ENCODE data around the gene LXN. TPM values are rescaled to one million over a fixed set of nuclear protein-coding genes. Genes with fewer than 3 reads are reported as not detected.

LXN gene
- total and polyA plus RNA-seq, 5 experiments from 2014 or later = 5.1 to 12.8 (median 8.0) TPM

GRCh38 chr3:158663246-158663645, 9.2 kb downstream of the LXN start:
- Mint-ChIP-seq H3K4me1 (peaks cover 0 to 8% (median 2%) of the 10 kb centered on the region in 4 donors), H3K4me3 (no peak overlapping the region), H3K27me3 (no peaks in the 10 kb centered on the region), H3K9me3 (no peaks in the 10 kb centered on the region), H3K36me3 (peaks cover 0 to 80% (median 21%) of the 10 kb centered on the region in 3 donors), H3K27ac (no peak overlapping the region)
- ATAC-seq = no peak
- POLR2A ChIA-PET = no interaction called here
- no peak for DNase-seq

GRCh38 chr3:158660711-158661110, 11.7 kb downstream of the LXN start:
- H3K9me3 Mint-ChIP-seq = no peaks in the 10 kb centered on the region
- H3K27me3 Mint-ChIP-seq = no peaks in the 10 kb centered on the region
- H3K4me3 Mint-ChIP-seq = no peak overlapping the region
- peaks cover 0 to 79% (median 16%) of the 10 kb centered on the region in 3 donors for H3K36me3 Mint-ChIP-seq
- POLR2A ChIA-PET = no interaction called here
- ATAC-seq (no peak), DNase-seq (no peak)
- peaks cover 0 to 11% (median 2%) of the 10 kb centered on the region in 4 donors for H3K4me1 Mint-ChIP-seq
- H3K27ac Mint-ChIP-seq = no peak overlapping the region

- H3K9me3 Mint-ChIP-seq = no peaks in the 10 kb centered on the region
- H3K27me3 Mint-ChIP-seq = no peaks in the 10 kb centered on the region
- DNase-seq (peak in 9 of 10 donors; percentile 6 to 63 (median 40)), ATAC-seq (peak; percentile 67 to 72)
- no peak overlapping the region for H3K4me3 Mint-ChIP-seq
- H3K27ac Mint-ChIP-seq = peak overlapping the region in 4 of 10 donors; percentile 14 to 88 (median 44)
- peaks cover 0 to 9% (median 2%) of the 10 kb centered on the region in 4 donors for H3K4me1 Mint-ChIP-seq
- POLR2A ChIA-PET = interaction anchor here (1.1 kb wide), 1 partner anchor 15 kb away, joined by 4 read pairs; the partner anchor contains the start of gene GFM1
- peaks cover 0 to 75% (median 13%) of the 10 kb centered on the region in 3 donors for H3K36me3 Mint-ChIP-seq
These were observed 12.8 kb downstream of the LXN start for GRCh38 chr3:158659454-158660237.

DNA sequence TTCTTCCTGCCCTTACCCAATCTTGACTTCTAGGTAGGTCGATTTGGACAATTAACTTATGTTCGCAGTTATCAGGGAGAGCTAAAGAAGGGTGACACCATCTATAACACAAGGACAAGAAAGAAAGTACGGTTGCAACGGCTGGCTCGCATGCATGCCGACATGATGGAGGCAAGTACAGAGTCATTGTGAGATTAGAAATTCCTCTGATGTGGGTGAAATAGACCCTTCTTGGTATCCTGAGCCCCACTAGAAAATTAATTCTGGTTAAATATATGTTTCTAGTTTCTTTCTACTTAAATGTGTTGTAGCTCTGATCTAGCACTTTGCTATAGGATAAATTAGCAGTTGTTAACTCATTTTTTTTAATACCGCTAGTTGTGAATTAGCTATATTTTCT, 13.6 kb downstream of the LXN start:
- H3K4me1 Mint-ChIP-seq = peaks cover 0 to 7% (median 2%) of the 10 kb centered on the region in 4 donors
- H3K9me3 Mint-ChIP-seq = no peaks in the 10 kb centered on the region
- DNase-seq = no peak
- ATAC-seq = no peak
- no peak overlapping the region for H3K27ac Mint-ChIP-seq
- POLR2A ChIA-PET = interaction anchor here (1.1 kb wide), 1 partner anchor 14 kb away, joined by 4 read pairs; the partner anchor contains the start of gene GFM1
- no peaks in the 10 kb centered on the region for H3K27me3 Mint-ChIP-seq
- H3K4me3 Mint-ChIP-seq = no peak overlapping the region
- peaks cover 0 to 75% (median 11%) of the 10 kb centered on the region in 3 donors for H3K36me3 Mint-ChIP-seq

DNA sequence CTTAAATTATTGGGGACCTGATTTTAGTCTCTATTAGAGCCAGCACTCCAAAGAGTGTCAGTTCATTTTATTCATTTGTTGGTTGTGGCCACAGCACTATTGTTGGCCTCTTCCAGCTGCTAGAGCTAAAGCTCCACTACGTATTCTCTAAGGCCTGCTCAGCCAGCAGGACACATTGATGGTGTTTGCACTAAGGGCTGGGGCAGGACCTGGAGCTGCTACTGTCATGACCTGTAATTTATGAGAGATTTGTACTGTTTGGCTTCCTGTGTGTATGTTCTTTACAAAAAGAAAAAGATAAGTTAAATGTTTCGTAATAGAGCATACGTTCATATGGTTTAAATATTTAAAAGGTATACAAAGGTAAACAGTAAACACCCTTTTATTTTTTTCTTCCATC, 20.0 kb downstream of the LXN start:
- Mint-ChIP-seq H3K27me3 (no peaks in the 10 kb centered on the region), H3K36me3 (peaks cover 7 to 87% (median 14%) of the 10 kb centered on the region in 3 donors), H3K27ac (no peak overlapping the region), H3K4me3 (no peak overlapping the region), H3K9me3 (no peaks in the 10 kb centered on the region), H3K4me1 (peaks cover 6 to 17% (median 11%) of the 10 kb centered on the region in 4 donors)
- ATAC-seq (no peak), DNase-seq (no peak)
- POLR2A ChIA-PET = no interaction called here

DNA sequence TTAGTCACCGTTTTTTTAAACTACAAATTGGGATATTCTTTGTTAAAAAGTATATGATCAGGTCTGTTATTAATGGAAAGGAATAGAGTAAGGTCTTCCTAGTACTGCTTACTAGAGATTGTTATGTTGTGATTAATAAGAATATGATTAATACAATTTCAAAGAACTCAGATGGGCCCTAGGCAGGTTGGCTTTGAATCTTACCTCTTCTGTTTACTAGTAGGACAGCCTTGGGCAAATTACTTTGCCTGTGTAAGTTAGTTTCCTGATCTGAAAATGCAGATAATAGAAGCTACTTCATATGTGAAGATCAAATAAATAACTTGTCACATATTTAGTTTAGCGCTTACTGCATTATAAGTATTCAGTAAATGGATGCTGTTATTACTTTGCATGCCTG, 21.3 kb downstream of the LXN start:
- Mint-ChIP-seq H3K4me3 (no peak overlapping the region), H3K9me3 (no peaks in the 10 kb centered on the region), H3K36me3 (peaks cover 7 to 90% (median 14%) of the 10 kb centered on the region in 3 donors), H3K27me3 (no peaks in the 10 kb centered on the region), H3K27ac (no peak overlapping the region), H3K4me1 (peaks cover 10 to 25% (median 18%) of the 10 kb centered on the region in 4 donors)
- ATAC-seq (no peak), DNase-seq (no peak)
- POLR2A ChIA-PET = no interaction called here

GRCh38 chr3:158649791-158650190, 22.7 kb downstream of the LXN start:
- peak overlapping the region in 3 of 10 donors; percentile 24 to 37 (median 28) for H3K27ac Mint-ChIP-seq
- peaks cover 17 to 37% (median 31%) of the 10 kb centered on the region in 4 donors for H3K4me1 Mint-ChIP-seq
- ATAC-seq = no peak
- no peak overlapping the region for H3K4me3 Mint-ChIP-seq
- H3K36me3 Mint-ChIP-seq = peaks cover 7 to 80% (median 10%) of the 10 kb centered on the region in 3 donors
- no peak for DNase-seq
- POLR2A ChIA-PET = no interaction called here
- no peaks in the 10 kb centered on the region for H3K9me3 Mint-ChIP-seq
- no peaks in the 10 kb centered on the region for H3K27me3 Mint-ChIP-seq

- peaks cover 0 to 27% (median 2%) of the 10 kb centered on the region in 3 donors for H3K36me3 Mint-ChIP-seq
- H3K4me3 Mint-ChIP-seq = peak within 1 kb of the TSS; percentile 86 to 99 (median 97)
- DNase-seq = peak; percentile 80 to 94 (median 87)
- H3K9me3 Mint-ChIP-seq = no peaks in the 10 kb centered on the region
- peak; percentile 91 to 95 for ATAC-seq
- H3K27me3 Mint-ChIP-seq = no peaks in the 10 kb centered on the region
- H3K27ac Mint-ChIP-seq = peak within 1 kb of the TSS; percentile 83 to 97 (median 94)
- H3K4me1 Mint-ChIP-seq = peaks cover 25 to 48% (median 41%) of the 10 kb centered on the region in 4 donors
- POLR2A ChIA-PET = interaction anchor here (0.7 to 1.7 kb wide), 9 partner anchors 14 to 1916 kb away, joined by 3 to 6 read pairs (median 4); partner anchors contain the start of genes CCNL1, LXN, MFSD1 and RSRC1
These were observed 28.0 kb downstream of the LXN start, which contains the start of gene GFM1 for GRCh38 chr3:158644345-158644908. Gene GFM1 (plus strand): TSS chr3:158644527. CDS start chr3:158644635, 108 bp downstream.

GRCh38 chr3:158642474-158643210, 29.8 kb downstream of the LXN start:
- POLR2A ChIA-PET = interaction anchor here (0.6 kb wide), 1 partner anchor 82 kb away, joined by 3 read pairs; no protein-coding TSS in a partner anchor
- peak overlapping the region in 3 of 10 donors; percentile 39 to 55 (median 47) for H3K27ac Mint-ChIP-seq

DNA sequence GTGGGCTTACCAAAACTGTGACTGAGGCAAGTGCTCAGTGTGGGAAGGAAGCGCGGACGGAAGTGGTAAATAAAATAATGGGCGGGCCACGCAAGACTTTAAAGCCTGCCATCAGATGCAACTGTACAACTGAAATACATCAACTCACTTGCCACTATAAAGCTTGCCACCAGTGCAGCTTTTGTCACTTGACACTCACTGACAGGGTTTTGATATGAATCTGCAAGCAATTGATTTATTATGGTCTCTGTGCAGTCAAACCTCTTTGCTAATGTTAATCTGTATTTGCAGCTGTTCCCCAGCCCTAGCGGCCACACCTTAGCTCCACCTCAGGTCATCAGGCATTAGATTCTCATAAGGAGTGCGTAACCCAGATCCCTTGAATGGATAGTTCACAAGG, 30.4 kb downstream of the LXN start:
- Mint-ChIP-seq H3K27ac (peak overlapping the region in 2 of 10 donors; percentile 20 to 68), H3K36me3 (peaks cover 0 to 6% (median 0%) of the 10 kb centered on the region in 3 donors), H3K4me3 (no peak overlapping the region), H3K4me1 (peaks cover 21 to 37% (median 31%) of the 10 kb centered on the region in 4 donors), H3K9me3 (no peaks in the 10 kb centered on the region), H3K27me3 (no peaks in the 10 kb centered on the region)
- DNase-seq = no peak
- POLR2A ChIA-PET = no interaction called here
- no peak for ATAC-seq

More at GRCh38 chr3:158642474-158643210, 29.8 kb downstream of the LXN start:
- DNase-seq = no peak
- no peaks in the 10 kb centered on the region for H3K9me3 Mint-ChIP-seq
- peaks cover 0 to 13% (median 0%) of the 10 kb centered on the region in 3 donors for H3K36me3 Mint-ChIP-seq
- ATAC-seq = no peak
- peak overlapping the region in 1 of 10 donors; percentile 37 for H3K4me3 Mint-ChIP-seq
- H3K4me1 Mint-ChIP-seq = peaks cover 21 to 40% (median 33%) of the 10 kb centered on the region in 4 donors
- H3K27me3 Mint-ChIP-seq = no peaks in the 10 kb centered on the region

DNA sequence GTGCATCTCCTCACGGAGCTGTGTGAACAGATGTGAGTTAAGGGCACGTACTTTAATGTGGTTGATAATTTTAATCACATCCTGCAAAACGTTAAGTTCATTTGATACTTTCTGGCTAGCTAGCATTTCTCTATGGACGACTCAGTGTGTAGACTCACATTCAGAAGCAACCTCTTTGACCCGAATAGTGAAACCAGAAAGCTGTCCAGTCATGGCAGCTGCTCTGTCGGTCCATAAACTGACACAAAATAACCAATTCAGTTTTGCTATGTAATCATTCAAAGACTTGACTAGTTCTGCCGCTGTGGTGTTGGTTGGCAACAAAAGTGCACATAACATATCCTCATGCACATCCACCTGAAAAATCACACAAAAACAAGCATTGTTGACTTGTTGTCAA, 31.8 kb downstream of the LXN start:
- Mint-ChIP-seq H3K27ac (no peak overlapping the region), H3K36me3 (peaks cover 0 to 1% (median 0%) of the 10 kb centered on the region in 3 donors), H3K4me3 (no peak overlapping the region), H3K4me1 (peaks cover 13 to 27% (median 19%) of the 10 kb centered on the region in 4 donors), H3K27me3 (peaks cover 0 to 1% (median 0%) of the 10 kb centered on the region in 5 donors), H3K9me3 (no peaks in the 10 kb centered on the region)
- ATAC-seq (no peak), DNase-seq (no peak)
- POLR2A ChIA-PET = no interaction called here

GRCh38 chr3:158631981-158632380, 40.5 kb downstream of the LXN start:
- Mint-ChIP-seq H3K4me1 (no peaks in the 10 kb centered on the region), H3K9me3 (peaks cover 0 to 5% (median 0%) of the 10 kb centered on the region in 9 donors), H3K36me3 (peaks cover 0 to 1% (median 0%) of the 10 kb centered on the region in 3 donors), H3K27me3 (peaks cover 4 to 29% (median 18%) of the 10 kb centered on the region in 5 donors), H3K27ac (no peak overlapping the region), H3K4me3 (no peak overlapping the region)
- POLR2A ChIA-PET = no interaction called here
- ATAC-seq (no peak), DNase-seq (no peak)
